GM12878 (cell line): Measurements from ENCODE around the gene PKD1. TPM values are rescaled to one million over a fixed set of nuclear protein-coding genes. Genes with fewer than 3 reads are reported as not detected.

ENCODE experiments used
- ATAC-seq: fragments of 200-7000 bp; cut with Tn5 transposase; 3 replicates; pipeline ENCODE4 v1.9.1; 2020; ENCODE audit warnings: mild to moderate bottlenecking, moderate library complexity
- BruUV-seq: library from RNA; stranded (reverse); fragments of 400-500 nt; replicated peaks from 2 replicates; lab custom pipeline; 2021; lab: Mats Ljungman, UMichigan
- CTCF ChIA-PET: fragments of 300-600 bp; sonication (Branson Sonifier 250); formaldehyde crosslinking; extraction: SDS; loops from one replicate; lab custom pipeline; 2021; ENCODE audit warnings: inconsistent platforms; lab: Yijun Ruan, JAX
- POLR2A ChIA-PET: fragments of 350-600 bp; formaldehyde crosslinking; extraction: SDS; loops from one replicate; lab custom pipeline; 2021; ENCODE audit warnings: inconsistent platforms; lab: Charles Lee
- RAD21 ChIA-PET: fragments of 300-600 bp; sonication (Branson Sonifier 250); formaldehyde crosslinking; loops from one replicate; lab custom pipeline; 2023; ENCODE audit warnings: antibody characterized with exemption; ENCODE audit not compliant: unreplicated experiment; lab: Charles Lee
- SMC1A ChIA-PET: fragments of 300-600 bp; sonication (Branson Sonifier 250); formaldehyde crosslinking; loops from one replicate; lab custom pipeline; 2023; ENCODE audit not compliant: unreplicated experiment, uncharacterized antibody; lab: Charles Lee
- DNase-seq: peaks from one replicate; pipeline ENCODE4 v3.0.0-alpha.2; 2011; ENCODE audit warnings: low read depth, low spot score
- FAIRE-seq: peaks from 3 replicates; lab custom pipeline; 2011; peaks lifted over from hg19 to GRCh38; lab: Jason Lieb, UNC
- H2AFZ ChIP-seq: 2 replicates; pipeline ENCODE4 v1.6.0; 2011; ENCODE audit warnings: low read depth, low read length, control low read depth; ENCODE audit not compliant: control insufficient read depth
- H3K27ac ChIP-seq: 2 replicates; pipeline ENCODE4 v1.5.1; 2011; ENCODE audit warnings: control low read depth; ENCODE audit not compliant: control insufficient read depth, insufficient read depth
- H3K27me3 ChIP-seq, 2 experiments: replicated peaks in 1 of 2; 2 replicates each; pipeline versions ENCODE4 v1.6.0 to v1.6.1; 2011; ENCODE audit warnings: low read length in 1 of 2; ENCODE audit not compliant: control insufficient read depth in 2 of 2, insufficient read depth in 2 of 2
- H3K36me3 ChIP-seq, 2 experiments: 2 replicates each; pipeline ENCODE4 v1.5.1; 2011; ENCODE audit warnings: low read length in 1 of 2; ENCODE audit not compliant: control insufficient read depth in 2 of 2, insufficient read depth in 2 of 2
- H3K4me1 ChIP-seq: 2 replicates; pipeline ENCODE4 v1.6.1; 2011; ENCODE audit warnings: mild to moderate bottlenecking, low read length, moderate library complexity, mixed read lengths; ENCODE audit not compliant: control insufficient read depth, insufficient read depth
- H3K4me2 ChIP-seq: 2 replicates; pipeline ENCODE4 v1.6.0; 2011; ENCODE audit warnings: control low read depth; ENCODE audit not compliant: control insufficient read depth, insufficient read depth
- H3K4me3 ChIP-seq: fragments of 200-600 bp; sonication (generic); 2 replicates; pipeline ENCODE4 v1.5.1; 2016
- H3K79me2 ChIP-seq: 2 replicates; pipeline ENCODE4 v1.6.0; 2011; ENCODE audit warnings: low read length; ENCODE audit not compliant: control insufficient read depth, insufficient read depth
- H3K9ac ChIP-seq: 2 replicates; pipeline ENCODE4 v1.8.0; 2011; ENCODE audit warnings: low read length, control low read depth, mixed read lengths; ENCODE audit not compliant: control insufficient read depth, insufficient read depth
- H3K9me3 ChIP-seq: replicated peaks from 3 replicates; pipeline ENCODE4 v1.5.1; 2011; ENCODE audit warnings: mild to moderate bottlenecking, low read length; ENCODE audit not compliant: control insufficient read depth, insufficient read depth
- H4K20me1 ChIP-seq: 2 replicates; pipeline ENCODE4 v1.6.0; 2011; ENCODE audit not compliant: control insufficient read depth, insufficient read depth
- BACH1 ChIP-seq: fragments of 450-650 bp; IDR thresholded peaks from 2 replicates; pipeline ENCODE4 v1.6.1; 2017; ENCODE audit warnings: mild to moderate bottlenecking, borderline replicate concordance
- BMI1 ChIP-seq: fragments of 450-650 bp; IDR thresholded peaks from 2 replicates; pipeline ENCODE4 v1.6.1; 2016; ENCODE audit warnings: mild to moderate bottlenecking, moderate library complexity, borderline replicate concordance
- CEBPB ChIP-seq, 2 experiments: fragments of 150-350 bp in 1 of 2; IDR thresholded peaks; 2 replicates each; pipeline ENCODE4 v1.6.1; 2012 to 2014; ENCODE audit warnings: low read depth in 2 of 2, low read length in 2 of 2, borderline replicate concordance in 1 of 2, inconsistent platforms in 1 of 2
- CHD2 ChIP-seq: IDR thresholded peaks from 2 replicates; pipeline ENCODE4 v1.6.1; 2011; ENCODE audit warnings: low read depth, low read length, improper control_type of control experiment, borderline replicate concordance
- GATAD2B ChIP-seq: fragments of 450-650 bp; conservative IDR thresholded peaks from 2 replicates; pipeline ENCODE4 v1.6.1; 2017; ENCODE audit warnings: low read depth, mild to moderate bottlenecking, moderate library complexity
- SUZ12 ChIP-seq: fragments of 200-600 bp; sonication (generic); IDR thresholded peaks from one replicate; pipeline ENCODE4 v1.6.1; 2018; ENCODE audit warnings: antibody characterized with exemption, mild to moderate bottlenecking; ENCODE audit not compliant: unreplicated experiment
- ZNF274 ChIP-seq: IDR thresholded peaks from one replicate; pipeline ENCODE4 v1.8.0; 2011; ENCODE audit not compliant: insufficient read length, insufficient read depth
- ZNF592 ChIP-seq: fragments of 450-650 bp; IDR thresholded peaks from 2 replicates; pipeline ENCODE4 v1.6.1; 2017; ENCODE audit warnings: mild to moderate bottlenecking, moderate library complexity
- WGBS: methylation state at CpG from one replicate; pipeline ENCODE4 v1.1.6; 2016; ENCODE audit warnings: low lambda C conversion rate; ENCODE audit not compliant: insufficient replicate concordance, insufficient coverage; ENCODE audit errors: missing lambda C conversion rate; 5-methylcytosine and 5-hydroxymethylcytosine counted together
- in situ Hi-C: fragments of 300-500 bp; cut with MboI; formaldehyde crosslinking; loops from 9 replicates; pipeline ENCODE4 v1.14.3; 2018; ENCODE audit warnings: mixed read lengths
- intact Hi-C: fragments of 100-400 bp; cut with micrococcal nuclease; formaldehyde crosslinking; loops from one replicate; pipeline ENCODE4 v1.14.2; 2022; ENCODE audit not compliant: unreplicated experiment
- polyA plus RNA-seq, 11 experiments: library from polyadenylated mRNA; depleted of rRNA in 4 of 11; unstranded in 6 of 11; stranded (reverse) in 5 of 11; fragments of >200 nt; fragmentation: Nextera tagmentation in 4 of 11; fragmentation: Illumina TruSeq in 1 of 11; extraction: Ambion mirVana in 4 of 11; extraction: Trizol in 1 of 11; gene quantifications; 1 replicate in 1 of 11; 2 replicates in 10 of 11; pipeline versions ENCODE4 v1.2.1 to v1.2.3, GENCODE V29; 2011 to 2016; ENCODE audit warnings: inconsistent platforms in 2 of 11, missing spikeins in 2 of 11, low read depth in 1 of 11
- total RNA-seq, 4 experiments: library from RNA; depleted of rRNA in 3 of 4; stranded (reverse); fragments of >200 nt in 3 of 4; fragmentation: Illumina TruSeq in 1 of 4; extraction: Trizol in 1 of 4; gene quantifications; 2 replicates each; pipeline versions ENCODE4 v1.2.1 to v1.2.3, GENCODE V29; 2013 to 2021
- TF ChIP-seq, protein P1 (sequence below): fragments of 450-650 bp; IDR thresholded peaks from 2 replicates; pipeline ENCODE4 v1.6.1; 2017; ENCODE audit warnings: borderline replicate concordance
- TF ChIP-seq, protein P2 (sequence below): fragments of 450-650 bp; formaldehyde crosslinking; IDR thresholded peaks from 2 replicates; pipeline ENCODE4 v1.4.0; 2020; ENCODE audit warnings: mild to moderate bottlenecking, moderate library complexity

The PKD1 gene
- total and polyA plus RNA-seq, 10 of the 15 experiments (the other 5 are each of a cell fraction or from before 2014, with no cell fraction given) = 0.11 to 62.0 (median 6.1) TPM

DNA sequence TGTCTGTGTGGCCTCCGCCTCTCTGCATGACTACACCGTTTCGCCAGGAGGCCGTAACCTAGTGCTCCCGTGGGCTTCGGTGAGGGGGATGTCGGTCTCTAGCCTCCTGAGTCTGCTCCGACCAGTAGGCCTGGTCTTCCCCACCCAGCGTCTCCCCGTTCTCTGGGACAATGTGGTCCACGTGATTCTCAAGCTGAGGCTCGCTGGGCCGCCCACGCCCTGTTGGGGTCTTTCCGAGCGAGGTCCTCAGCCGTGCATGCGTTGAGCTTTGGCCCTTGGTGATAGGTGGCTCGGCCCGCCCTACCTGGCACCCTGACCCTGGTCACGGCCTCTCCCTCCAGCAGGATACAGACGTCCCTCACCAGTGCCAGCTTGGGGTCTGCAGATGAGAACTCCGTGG lies 57.0 kb downstream of the PKD1 start:
- ChIA-PET POLR2A (no interaction called here), SMC1A (no interaction called here), CTCF (no interaction called here), RAD21 (no interaction called here)
- BruUV-seq = no TSS peak
- intact Hi-C loops (no loop called here), in situ Hi-C loops (no loop called here)
- WGBS = 90% methylated on average over 23 of the region's 23 CpGs
- Histone ChIP-seq H3K4me3 (no peak overlapping the region), H4K20me1 (no peaks in the 10 kb centered on the region), H2AFZ (no peak overlapping the region), H3K9ac (no peak overlapping the region), H3K4me1 (no peaks in the 10 kb centered on the region), H3K79me2 (no peaks in the 10 kb centered on the region), H3K4me2 (no peak overlapping the region), H3K36me3 (peaks cover 0 to 7% of the 10 kb centered on the region in 2 experiments; a peak in 3 of 4 replicates), H3K9me3 (no peaks in the 10 kb centered on the region), H3K27ac (no peak overlapping the region), H3K27me3 (no peaks in the 10 kb centered on the region)
- no peak for FAIRE-seq
- no peak for DNase-seq
- no peak for ATAC-seq
- no peak for TF ChIP-seq BACH1
- TF ChIP-seq GATAD2B = no peak
- TF ChIP-seq CHD2 = no peak
- TF ChIP-seq BMI1 = no peak
- no peak for TF ChIP-seq ZNF592
- TF ChIP-seq CEBPB (IDR thresholded peaks at IDR 0.05; ENCODE audit: borderline replicate concordance in 1 of 2, low read depth in 2 of 2, low read length in 2 of 2) = no peak
- no peak for TF ChIP-seq ZNF274
- no peak for TF ChIP-seq SUZ12
- TF ChIP-seq, protein P1, sequence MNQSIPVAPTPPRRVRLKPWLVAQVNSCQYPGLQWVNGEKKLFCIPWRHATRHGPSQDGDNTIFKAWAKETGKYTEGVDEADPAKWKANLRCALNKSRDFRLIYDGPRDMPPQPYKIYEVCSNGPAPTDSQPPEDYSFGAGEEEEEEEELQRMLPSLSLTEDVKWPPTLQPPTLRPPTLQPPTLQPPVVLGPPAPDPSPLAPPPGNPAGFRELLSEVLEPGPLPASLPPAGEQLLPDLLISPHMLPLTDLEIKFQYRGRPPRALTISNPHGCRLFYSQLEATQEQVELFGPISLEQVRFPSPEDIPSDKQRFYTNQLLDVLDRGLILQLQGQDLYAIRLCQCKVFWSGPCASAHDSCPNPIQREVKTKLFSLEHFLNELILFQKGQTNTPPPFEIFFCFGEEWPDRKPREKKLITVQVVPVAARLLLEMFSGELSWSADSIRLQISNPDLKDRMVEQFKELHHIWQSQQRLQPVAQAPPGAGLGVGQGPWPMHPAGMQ = no peak
- TF ChIP-seq, protein P2, sequence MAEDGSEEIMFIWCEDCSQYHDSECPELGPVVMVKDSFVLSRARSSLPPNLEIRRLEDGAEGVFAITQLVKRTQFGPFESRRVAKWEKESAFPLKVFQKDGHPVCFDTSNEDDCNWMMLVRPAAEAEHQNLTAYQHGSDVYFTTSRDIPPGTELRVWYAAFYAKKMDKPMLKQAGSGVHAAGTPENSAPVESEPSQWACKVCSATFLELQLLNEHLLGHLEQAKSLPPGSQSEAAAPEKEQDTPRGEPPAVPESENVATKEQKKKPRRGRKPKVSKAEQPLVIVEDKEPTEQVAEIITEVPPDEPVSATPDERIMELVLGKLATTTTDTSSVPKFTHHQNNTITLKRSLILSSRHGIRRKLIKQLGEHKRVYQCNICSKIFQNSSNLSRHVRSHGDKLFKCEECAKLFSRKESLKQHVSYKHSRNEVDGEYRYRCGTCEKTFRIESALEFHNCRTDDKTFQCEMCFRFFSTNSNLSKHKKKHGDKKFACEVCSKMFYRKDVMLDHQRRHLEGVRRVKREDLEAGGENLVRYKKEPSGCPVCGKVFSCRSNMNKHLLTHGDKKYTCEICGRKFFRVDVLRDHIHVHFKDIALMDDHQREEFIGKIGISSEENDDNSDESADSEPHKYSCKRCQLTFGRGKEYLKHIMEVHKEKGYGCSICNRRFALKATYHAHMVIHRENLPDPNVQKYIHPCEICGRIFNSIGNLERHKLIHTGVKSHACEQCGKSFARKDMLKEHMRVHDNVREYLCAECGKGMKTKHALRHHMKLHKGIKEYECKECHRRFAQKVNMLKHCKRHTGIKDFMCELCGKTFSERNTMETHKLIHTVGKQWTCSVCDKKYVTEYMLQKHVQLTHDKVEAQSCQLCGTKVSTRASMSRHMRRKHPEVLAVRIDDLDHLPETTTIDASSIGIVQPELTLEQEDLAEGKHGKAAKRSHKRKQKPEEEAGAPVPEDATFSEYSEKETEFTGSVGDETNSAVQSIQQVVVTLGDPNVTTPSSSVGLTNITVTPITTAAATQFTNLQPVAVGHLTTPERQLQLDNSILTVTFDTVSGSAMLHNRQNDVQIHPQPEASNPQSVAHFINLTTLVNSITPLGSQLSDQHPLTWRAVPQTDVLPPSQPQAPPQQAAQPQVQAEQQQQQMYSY (CRISPR knock-in tag) = no peak
